Fibroblast of lung (primary cell): ENCODE results near the gene IBA57.

Experiments
- CTCF ChIP-seq, 2 donors: IDR thresholded peaks in 1 of 2; conservative IDR thresholded peaks in 1 of 2; 1 replicate in 1 of 2; 2 replicates in 1 of 2; pipeline ENCODE4 v1.5.1; 2011 to 2012; ENCODE audit warnings: low read length in 2 of 2, control low read depth in 1 of 2, inconsistent platforms in 1 of 2, low read depth in 1 of 2, mild to moderate bottlenecking in 1 of 2
- EZH2 ChIP-seq: IDR thresholded peaks from 2 replicates; pipeline ENCODE4 v1.5.1; 2012; ENCODE audit warnings: low read length, control low read depth, mild to moderate bottlenecking; ENCODE audit errors: missing control alignments

DNA sequence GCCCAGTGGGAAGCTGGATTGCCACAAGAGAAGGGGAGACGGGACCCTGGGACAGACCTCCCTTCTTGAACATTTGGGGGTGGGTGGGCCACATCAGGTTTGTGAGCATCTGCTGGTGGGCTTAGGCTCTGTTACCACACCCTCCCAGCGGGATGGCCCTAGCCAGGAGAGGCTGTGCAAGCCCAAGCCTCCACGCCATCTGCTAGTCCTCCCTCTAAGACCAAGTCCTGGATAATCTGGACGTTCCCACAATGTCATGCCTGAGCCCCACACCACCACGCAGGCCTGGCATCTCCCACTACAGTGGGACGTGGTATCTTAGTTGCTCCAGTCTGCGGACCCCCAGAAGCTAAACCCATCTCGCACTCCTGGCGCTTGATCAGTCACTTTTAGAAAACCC lies 3.7 kb upstream of the IBA57 start:
- no peak for TF ChIP-seq CTCF (conservative IDR thresholded peaks at IDR 0.05 in 1 of 2, IDR thresholded peaks at IDR 0.05 in 1 of 2; ENCODE audit: low read depth in 1 of 2, low read length in 2 of 2)
- TF ChIP-seq EZH2: no peak
